Stomach (tissue), 4 donors: ENCODE results near the gene NDEL1.

ENCODE experiments used
- POLR2A ChIP-seq, 4 donors: fragments of 450-650 bp; IDR thresholded peaks; one replicate each; pipeline ENCODE4 v1.6.1; 2016; ENCODE audit warnings: antibody characterized with exemption in 4 of 4, control low read depth in 2 of 4, mild to moderate bottlenecking in 1 of 4, moderate library complexity in 1 of 4
- TF ChIP-seq, protein P1 (sequence below), 7 experiments: fragments of 450-650 bp in 4 of 7; fragments of 200-600 bp in 3 of 7; sonication (generic) in 3 of 7; IDR thresholded peaks; one replicate each; pipeline ENCODE4 v1.5.1; 2016 to 2019; ENCODE audit warnings: antibody characterized with exemption in 7 of 7, control low read depth in 2 of 7, mild to moderate bottlenecking in 1 of 7

DNA sequence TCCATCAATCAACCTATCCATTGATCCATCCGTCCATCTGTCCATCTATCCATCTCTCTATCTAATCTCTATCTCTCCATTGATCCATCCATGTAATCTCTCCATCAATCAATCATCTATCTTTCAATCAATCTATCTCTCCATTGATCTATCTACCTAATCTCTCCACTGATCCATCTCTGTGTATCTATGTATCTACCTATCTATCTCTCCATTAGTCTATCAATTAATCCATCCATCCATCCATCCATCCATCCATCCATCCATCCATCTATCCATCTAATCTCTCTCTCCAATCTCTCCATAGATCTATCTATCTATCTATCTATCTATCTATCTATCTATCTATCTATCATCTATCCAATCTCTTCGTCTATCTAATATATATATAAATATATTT, 34.6 kb upstream of the NDEL1 start:
- TF ChIP-seq, protein P1, sequence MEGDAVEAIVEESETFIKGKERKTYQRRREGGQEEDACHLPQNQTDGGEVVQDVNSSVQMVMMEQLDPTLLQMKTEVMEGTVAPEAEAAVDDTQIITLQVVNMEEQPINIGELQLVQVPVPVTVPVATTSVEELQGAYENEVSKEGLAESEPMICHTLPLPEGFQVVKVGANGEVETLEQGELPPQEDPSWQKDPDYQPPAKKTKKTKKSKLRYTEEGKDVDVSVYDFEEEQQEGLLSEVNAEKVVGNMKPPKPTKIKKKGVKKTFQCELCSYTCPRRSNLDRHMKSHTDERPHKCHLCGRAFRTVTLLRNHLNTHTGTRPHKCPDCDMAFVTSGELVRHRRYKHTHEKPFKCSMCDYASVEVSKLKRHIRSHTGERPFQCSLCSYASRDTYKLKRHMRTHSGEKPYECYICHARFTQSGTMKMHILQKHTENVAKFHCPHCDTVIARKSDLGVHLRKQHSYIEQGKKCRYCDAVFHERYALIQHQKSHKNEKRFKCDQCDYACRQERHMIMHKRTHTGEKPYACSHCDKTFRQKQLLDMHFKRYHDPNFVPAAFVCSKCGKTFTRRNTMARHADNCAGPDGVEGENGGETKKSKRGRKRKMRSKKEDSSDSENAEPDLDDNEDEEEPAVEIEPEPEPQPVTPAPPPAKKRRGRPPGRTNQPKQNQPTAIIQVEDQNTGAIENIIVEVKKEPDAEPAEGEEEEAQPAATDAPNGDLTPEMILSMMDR (IDR thresholded peaks at IDR 0.05) = no peak
- TF ChIP-seq POLR2A (IDR thresholded peaks at IDR 0.05) = no peak
